Kidney (tissue), 14 donors: ENCODE measurements around the gene SLC66A2. TPM values are rescaled to one million over a fixed set of nuclear protein-coding genes. Genes with fewer than 3 reads are reported as not detected.

Source experiments
- DNase-seq, 5 donors: peaks; one replicate each; pipeline ENCODE4 v3.0.0-alpha.2; 2013 to 2020
- FAIRE-seq: peaks from 2 replicates; lab custom pipeline; 2012; peaks lifted over from hg19 to GRCh38; lab: Jason Lieb, UNC
- H3K27ac ChIP-seq, 2 donors: one replicate each; pipeline ENCODE4 v1.7.0; 2013; ENCODE audit warnings: low read depth in 2 of 2, low read length in 2 of 2, inconsistent platforms in 1 of 2
- H3K27me3 ChIP-seq: one replicate; pipeline ENCODE4 v1.7.1; 2013; ENCODE audit warnings: low read length, inconsistent platforms; ENCODE audit not compliant: control insufficient read depth, insufficient read depth
- H3K36me3 ChIP-seq, 3 donors: one replicate each; pipeline versions ENCODE4 v1.7.0 to v1.7.1; 2013; ENCODE audit warnings: low read length in 3 of 3, control low read depth in 1 of 3, inconsistent platforms in 1 of 3; ENCODE audit not compliant: insufficient read depth in 3 of 3, control insufficient read depth in 2 of 3
- H3K4me1 ChIP-seq, 3 donors: one replicate each; pipeline versions ENCODE4 v1.7.0 to v1.7.1; 2013; ENCODE audit warnings: low read length in 3 of 3, inconsistent platforms in 1 of 3, low read depth in 1 of 3; ENCODE audit not compliant: control insufficient read depth in 2 of 3, insufficient read depth in 2 of 3
- H3K4me3 ChIP-seq, 3 donors: one replicate each; pipeline versions ENCODE4 v1.7.0 to v1.8.1; 2013; ENCODE audit warnings: low read length in 3 of 3, control low read depth in 1 of 3, inconsistent platforms in 1 of 3
- H3K9ac ChIP-seq, 3 donors: one replicate each; pipeline versions ENCODE4 v1.7.0 to v1.7.1; 2013; ENCODE audit warnings: low read length in 3 of 3, control low read depth in 1 of 3, inconsistent platforms in 1 of 3
- H3K9me3 ChIP-seq, 3 donors: one replicate each; pipeline versions ENCODE4 v1.7.0 to v1.7.1; 2013; ENCODE audit warnings: low read length in 3 of 3, control low read depth in 1 of 3, inconsistent platforms in 1 of 3; ENCODE audit not compliant: control insufficient read depth in 2 of 3, insufficient read depth in 1 of 3
- CTCF ChIP-seq: IDR thresholded peaks from 3 replicates; pipeline ENCODE4 v1.5.1; 2012; ENCODE audit warnings: mild to moderate bottlenecking, moderate library complexity, borderline replicate concordance; ENCODE audit not compliant: insufficient read depth; ENCODE audit errors: extremely low read depth
- intact Hi-C: fragments of 100-400 bp; cut with DNase I; formaldehyde crosslinking; loops from one replicate; pipeline ENCODE4 v1.11.1; 2022
- polyA plus RNA-seq: library from polyadenylated mRNA; stranded (reverse); fragments of 350-450 nt; fragmentation: Illumina TruSeq; extraction: RNeasy Lipid Tissue Mini Kit (QIAGEN cat#74804); gene quantifications from one replicate; pipeline ENCODE4 v1.2.3, GENCODE V29; 2014; ENCODE audit warnings: low read depth, low replicate concordance; ENCODE audit not compliant: insufficient read depth
- total RNA-seq: library from RNA; stranded (reverse); fragmentation: NEBNext Ultra II Directional; extraction: Animal tissue kit (Norgen Biotek cat#: 25700); gene quantifications from one replicate; pipeline ENCODE4 v1.2.1, GENCODE V29; 2021
- donor health status: control.
- donor health status: control.
- donor health status: control.
- donor health status: control.
- donor health status: control.
- donor health status: DM: yes; HTN: yes; CAD: no.
- donor health status: Normal renal cell carcinoma (clear cell type).

SLC66A2 gene
- total and polyA plus RNA-seq, 2 donors from 2014 or later, result 41.9 to 45.5 TPM

GRCh38 chr18:79965119-79965902, 13.9 kb upstream of the SLC66A2 start:
- Histone ChIP-seq H3K9ac (peak overlapping the region in 2 of 3 donors; percentile 44 to 61), H3K4me1 (peaks cover 0 to 10% (median 7%) of the 10 kb centered on the region in 3 donors), H3K36me3 (peaks cover 0 to 12% (median 2%) of the 10 kb centered on the region in 3 donors), H3K4me3 (peak overlapping the region; percentile 38 to 66 (median 45)), H3K27ac (peak overlapping the region; percentile 80 to 88), H3K27me3 (no peaks in the 10 kb centered on the region), H3K9me3 (no peaks in the 10 kb centered on the region)
- no peak for TF ChIP-seq CTCF
- no peak for FAIRE-seq
- intact Hi-C loops, result no loop called here
- DNase-seq, result peak; percentile 63 to 85 (median 81)

GRCh38 chr18:79964330-79965118, 13.1 kb upstream of the SLC66A2 start, which contains the start of gene HSBP1L1:
Gene HSBP1L1, plus strand, starts transcription at chr18:79964643. Its CDS starts 93 bp downstream, at chr18:79964736.
- no peak for TF ChIP-seq CTCF
- DNase-seq, result peak; percentile 79 to 91 (median 86)
- intact Hi-C loops, result no loop called here

GRCh38 chr18:79963658-79964329, 12.3 kb upstream of the SLC66A2 start:
- intact Hi-C loops, result no loop called here
- H3K9me3 ChIP-seq, result no peaks in the 10 kb centered on the region
- H3K9ac ChIP-seq, result peak overlapping the region in 2 of 3 donors; percentile 32 to 61
- no peak for TF ChIP-seq CTCF
- H3K27ac ChIP-seq, result peak overlapping the region; percentile 53 to 80
- H3K4me1 ChIP-seq, result peaks cover 0 to 10% (median 7%) of the 10 kb centered on the region in 3 donors
- DNase-seq, result peak in 2 of 5 donors; percentile 56 to 58
- peaks cover 0 to 6% (median 0%) of the 10 kb centered on the region in 3 donors for H3K36me3 ChIP-seq
- peak overlapping the region in 1 of 3 donors; percentile 66 for H3K4me3 ChIP-seq
- no peak for FAIRE-seq
- no peaks in the 10 kb centered on the region for H3K27me3 ChIP-seq

More at GRCh38 chr18:79964330-79965118, 13.1 kb upstream of the SLC66A2 start, which contains the start of gene HSBP1L1:
- Histone ChIP-seq H3K9ac (peak within 1 kb of the TSS in 2 of 3 donors; percentile 44 to 61), H3K36me3 (peaks cover 0 to 6% (median 0%) of the 10 kb centered on the region in 3 donors), H3K4me1 (peaks cover 0 to 10% (median 7%) of the 10 kb centered on the region in 3 donors), H3K27me3 (no peaks in the 10 kb centered on the region), H3K27ac (peak within 1 kb of the TSS; percentile 80 to 88), H3K9me3 (no peaks in the 10 kb centered on the region), H3K4me3 (peak within 1 kb of the TSS; percentile 38 to 66 (median 45))
- no peak for FAIRE-seq
